ENCODE data around the gene GNPNAT1.

- TF ChIP-seq TAF1 (IDR thresholded peaks at IDR 0.05; ENCODE audit: low read depth) (no peak), EP300 (IDR thresholded peaks at IDR 0.05; ENCODE audit: borderline replicate concordance) (no peak), RAD21 (IDR thresholded peaks at IDR 0.05; ENCODE audit: low read depth) (no peak), ZBTB7A (IDR thresholded peaks at IDR 0.05; ENCODE audit: low read depth) (no peak), USF1 (IDR thresholded peaks at IDR 0.05) (no peak), REST (IDR thresholded peaks at IDR 0.05; ENCODE audit: low read depth) (no peak), NFIC (IDR thresholded peaks at IDR 0.05) (no peak), YY1 (IDR thresholded peaks at IDR 0.05; ENCODE audit: low read depth) (no peak), TEAD4 (IDR thresholded peaks at IDR 0.05) (no peak), EGR1 (IDR thresholded peaks at IDR 0.05) (no peak), MAX (IDR thresholded peaks at IDR 0.05) (no peak), FOXM1 (IDR thresholded peaks at IDR 0.05; ENCODE audit: borderline replicate concordance, low read depth) (no peak), CEBPB (IDR thresholded peaks at IDR 0.05) (no peak), TCF12 (IDR thresholded peaks at IDR 0.05; ENCODE audit: low read depth) (no peak)
Measured at GRCh38 chr14:52783206-52783605, 8.2 kb downstream of the GNPNAT1 start.
